Neural cell (in vitro differentiated cells): ENCODE measurements around the gene RNF181. TPM values are rescaled to one million over a fixed set of nuclear protein-coding genes. Genes with fewer than 3 reads are reported as not detected.

Experiments
- H2AFZ ChIP-seq: fragments of 200-600, 300-800 bp; sonication (generic), shearing (Covaris generic); 2 replicates; pipeline ENCODE4 v1.6.0; 2014; ENCODE audit warnings: low read depth, mild to moderate bottlenecking, antibody characterized with exemption, low read length, moderate library complexity
- H3F3A ChIP-seq: fragments of 200-600 bp; shearing (Covaris generic); 2 replicates; pipeline ENCODE4 v1.6.1; 2016; ENCODE audit warnings: mild to moderate bottlenecking, moderate library complexity, mixed read lengths, antibody characterized with exemption, low read length; ENCODE audit not compliant: insufficient read depth, poor library complexity, severe bottlenecking
- H3K27ac ChIP-seq: fragments of 200-600, 300-800 bp; sonication (generic), shearing (Covaris generic); 2 replicates; pipeline ENCODE4 v1.5.1; 2014; ENCODE audit warnings: mild to moderate bottlenecking, low read length, moderate library complexity
- H3K27me3 ChIP-seq: fragments of 300-800, 200-600 bp; sonication (generic), shearing (Covaris generic); 2 replicates; pipeline ENCODE4 v1.6.0; 2014; ENCODE audit warnings: mild to moderate bottlenecking, low read depth, low read length, moderate library complexity; ENCODE audit not compliant: insufficient read depth
- H3K36me3 ChIP-seq: fragments of 300-800, 200-600 bp; sonication (generic), shearing (Covaris generic); 2 replicates; pipeline ENCODE4 v1.5.1; 2014; ENCODE audit warnings: mild to moderate bottlenecking, antibody characterized with exemption, low read length, moderate library complexity; ENCODE audit not compliant: insufficient read depth
- H3K4me2 ChIP-seq: fragments of 300-800, 200-600 bp; sonication (generic), shearing (Covaris generic); 2 replicates; pipeline ENCODE4 v1.6.0; 2014; ENCODE audit warnings: mild to moderate bottlenecking, low read length
- H3K4me3 ChIP-seq: fragments of 300-800, 200-600 bp; sonication (generic), shearing (Covaris generic); 2 replicates; pipeline ENCODE4 v1.5.1; 2014; ENCODE audit warnings: mild to moderate bottlenecking, low read length, moderate library complexity
- H3K79me2 ChIP-seq: fragments of 200-600 bp; shearing (Covaris generic); replicated peaks from 2 replicates; pipeline ENCODE4 v1.6.0; 2014; ENCODE audit warnings: mild to moderate bottlenecking, low read length, moderate library complexity; ENCODE audit not compliant: insufficient read depth
- H3K9ac ChIP-seq: fragments of 300-800, 200-600 bp; sonication (generic), shearing (Covaris generic); 2 replicates; pipeline ENCODE4 v1.6.1; 2016; ENCODE audit warnings: mild to moderate bottlenecking, low read length, mixed read lengths
- H3K9me2 ChIP-seq: fragments of 200-600 bp; shearing (Covaris generic); 2 replicates; pipeline ENCODE4 v1.6.1; 2016; ENCODE audit warnings: mild to moderate bottlenecking, low read length, mixed read lengths; ENCODE audit not compliant: insufficient read depth
- H3K9me3 ChIP-seq: fragments of 200-600, 300-800 bp; sonication (generic), shearing (Covaris generic); 2 replicates; pipeline ENCODE4 v1.6.1; 2016; ENCODE audit warnings: mild to moderate bottlenecking, mixed run types, low read length, moderate library complexity, mixed read lengths
- H4K20me1 ChIP-seq: fragments of 200-600 bp; shearing (Covaris generic); 2 replicates; pipeline ENCODE4 v1.6.1; 2016; ENCODE audit warnings: mild to moderate bottlenecking, mixed run types; ENCODE audit not compliant: insufficient read depth
- EP300 ChIP-seq: fragments of 450-650 bp; conservative IDR thresholded peaks from 2 replicates; pipeline ENCODE4 v1.6.1; 2014; ENCODE audit warnings: antibody characterized with exemption, mild to moderate bottlenecking, moderate library complexity; ENCODE audit not compliant: poor library complexity, severe bottlenecking
- EZH2 ChIP-seq: fragments of 200-600, 300-800 bp; shearing (Covaris generic), sonication (generic); IDR thresholded peaks from 2 replicates; pipeline ENCODE4 v1.6.1; 2014; ENCODE audit warnings: antibody characterized with exemption, low read length, borderline replicate concordance, mild to moderate bottlenecking; ENCODE audit not compliant: insufficient read depth, poor library complexity, severe bottlenecking
- MXI1 ChIP-seq: fragments of 450-650 bp; conservative IDR thresholded peaks from 2 replicates; pipeline ENCODE4 v1.6.1; 2014; ENCODE audit warnings: antibody characterized with exemption, mild to moderate bottlenecking; ENCODE audit not compliant: poor library complexity, severe bottlenecking
- POLR2AphosphoS5 ChIP-seq: IDR thresholded peaks from 2 replicates; pipeline ENCODE4 v1.6.1; 2012
- RAD21 ChIP-seq: fragments of 450-650 bp; conservative IDR thresholded peaks from 2 replicates; pipeline ENCODE4 v1.6.1; 2014; ENCODE audit warnings: antibody characterized with exemption, mild to moderate bottlenecking, moderate library complexity
- SMC3 ChIP-seq: fragments of 450-650 bp; conservative IDR thresholded peaks from 2 replicates; pipeline ENCODE4 v1.6.1; 2014; ENCODE audit warnings: antibody characterized with exemption, mild to moderate bottlenecking, moderate library complexity; ENCODE audit not compliant: poor library complexity
- TAF1 ChIP-seq: IDR thresholded peaks from 2 replicates; pipeline ENCODE4 v1.6.1; 2012; ENCODE audit warnings: low read depth
- polyA plus RNA-seq: library from polyadenylated mRNA; depleted of rRNA; stranded (reverse); fragments of >200 nt; gene quantifications from 2 replicates; pipeline ENCODE4 v1.2.3, GENCODE V29; 2014
- TF ChIP-seq, protein P1 (sequence below): IDR thresholded peaks from 2 replicates; pipeline ENCODE4 v1.6.1; 2012; ENCODE audit warnings: borderline replicate concordance
- TF ChIP-seq, protein P2 (sequence below): fragments of 450-650 bp; IDR thresholded peaks from 2 replicates; pipeline ENCODE4 v1.5.1; 2014; ENCODE audit warnings: antibody characterized with exemption, mild to moderate bottlenecking, moderate library complexity; ENCODE audit not compliant: poor library complexity, severe bottlenecking

The RNF181 gene
- polyA plus RNA-seq, 1 donor from 2014 or later: 330 TPM

DNA sequence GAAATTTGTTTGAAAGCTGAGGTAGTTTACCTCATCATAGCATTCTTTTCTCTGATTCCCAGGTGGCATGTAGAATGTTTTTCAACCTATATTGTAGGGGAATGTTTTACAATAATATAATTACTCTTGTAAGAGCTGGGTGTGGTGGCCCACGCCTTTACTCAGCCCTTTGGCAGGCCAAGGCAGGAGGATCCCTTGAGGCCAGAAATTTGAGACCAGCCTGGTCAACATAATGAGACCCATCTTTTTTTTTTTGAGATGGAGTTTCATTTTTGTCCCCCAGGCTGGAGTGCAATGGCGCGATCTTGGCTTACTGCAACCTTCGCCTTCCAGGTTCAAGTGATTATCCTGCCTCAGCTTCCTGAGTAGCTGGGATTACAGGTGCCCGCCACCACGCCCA is 24.1 kb downstream of the RNF181 start:
- no peaks in the 10 kb centered on the region for H3F3A ChIP-seq
- H3K36me3 ChIP-seq: no peaks in the 10 kb centered on the region
- no peaks in the 10 kb centered on the region for H3K9me2 ChIP-seq
- no peaks in the 10 kb centered on the region for H3K9me3 ChIP-seq
- no peak overlapping the region for H3K27ac ChIP-seq
- H3K79me2 ChIP-seq: peaks cover 22% of the 10 kb centered on the region
- H2AFZ ChIP-seq: no peak overlapping the region
- H3K4me3 ChIP-seq: no peak overlapping the region
- TF ChIP-seq, protein P1, sequence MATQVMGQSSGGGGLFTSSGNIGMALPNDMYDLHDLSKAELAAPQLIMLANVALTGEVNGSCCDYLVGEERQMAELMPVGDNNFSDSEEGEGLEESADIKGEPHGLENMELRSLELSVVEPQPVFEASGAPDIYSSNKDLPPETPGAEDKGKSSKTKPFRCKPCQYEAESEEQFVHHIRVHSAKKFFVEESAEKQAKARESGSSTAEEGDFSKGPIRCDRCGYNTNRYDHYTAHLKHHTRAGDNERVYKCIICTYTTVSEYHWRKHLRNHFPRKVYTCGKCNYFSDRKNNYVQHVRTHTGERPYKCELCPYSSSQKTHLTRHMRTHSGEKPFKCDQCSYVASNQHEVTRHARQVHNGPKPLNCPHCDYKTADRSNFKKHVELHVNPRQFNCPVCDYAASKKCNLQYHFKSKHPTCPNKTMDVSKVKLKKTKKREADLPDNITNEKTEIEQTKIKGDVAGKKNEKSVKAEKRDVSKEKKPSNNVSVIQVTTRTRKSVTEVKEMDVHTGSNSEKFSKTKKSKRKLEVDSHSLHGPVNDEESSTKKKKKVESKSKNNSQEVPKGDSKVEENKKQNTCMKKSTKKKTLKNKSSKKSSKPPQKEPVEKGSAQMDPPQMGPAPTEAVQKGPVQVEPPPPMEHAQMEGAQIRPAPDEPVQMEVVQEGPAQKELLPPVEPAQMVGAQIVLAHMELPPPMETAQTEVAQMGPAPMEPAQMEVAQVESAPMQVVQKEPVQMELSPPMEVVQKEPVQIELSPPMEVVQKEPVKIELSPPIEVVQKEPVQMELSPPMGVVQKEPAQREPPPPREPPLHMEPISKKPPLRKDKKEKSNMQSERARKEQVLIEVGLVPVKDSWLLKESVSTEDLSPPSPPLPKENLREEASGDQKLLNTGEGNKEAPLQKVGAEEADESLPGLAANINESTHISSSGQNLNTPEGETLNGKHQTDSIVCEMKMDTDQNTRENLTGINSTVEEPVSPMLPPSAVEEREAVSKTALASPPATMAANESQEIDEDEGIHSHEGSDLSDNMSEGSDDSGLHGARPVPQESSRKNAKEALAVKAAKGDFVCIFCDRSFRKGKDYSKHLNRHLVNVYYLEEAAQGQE: no peak
- no peak overlapping the region for H3K4me2 ChIP-seq
- H3K27me3 ChIP-seq: no peaks in the 10 kb centered on the region
- H3K9ac ChIP-seq: no peak overlapping the region
- no peaks in the 10 kb centered on the region for H4K20me1 ChIP-seq

DNA sequence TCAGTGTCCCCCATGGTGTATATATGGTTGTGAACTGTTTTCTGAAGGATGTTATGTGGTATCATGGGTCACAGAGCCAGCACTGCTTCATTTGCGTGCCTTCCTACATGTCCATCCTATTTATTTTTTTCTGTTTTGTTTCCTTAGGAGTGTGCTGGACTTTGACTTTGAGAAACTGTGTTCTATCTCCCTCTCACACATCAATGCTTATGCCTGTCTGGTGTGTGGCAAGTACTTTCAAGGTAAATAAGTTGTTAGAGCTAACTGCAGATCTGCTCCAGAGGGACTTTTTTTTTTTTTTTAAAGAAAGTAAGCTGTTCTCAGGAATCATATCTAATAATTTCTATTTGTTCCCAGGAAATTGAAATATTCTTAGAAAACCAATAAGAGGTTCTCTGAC is 25.8 kb downstream of the RNF181 start:
- no peak overlapping the region for H3K4me3 ChIP-seq
- no peaks in the 10 kb centered on the region for H3F3A ChIP-seq
- no peaks in the 10 kb centered on the region for H3K27me3 ChIP-seq
- H3K36me3 ChIP-seq: no peaks in the 10 kb centered on the region
- no peak overlapping the region for H3K27ac ChIP-seq
- TF ChIP-seq POLR2AphosphoS5 (no peak), SMC3 (no peak), EZH2 (no peak), TAF1 (no peak), EP300 (no peak), MXI1 (no peak), RAD21 (no peak)
- TF ChIP-seq, protein P2, sequence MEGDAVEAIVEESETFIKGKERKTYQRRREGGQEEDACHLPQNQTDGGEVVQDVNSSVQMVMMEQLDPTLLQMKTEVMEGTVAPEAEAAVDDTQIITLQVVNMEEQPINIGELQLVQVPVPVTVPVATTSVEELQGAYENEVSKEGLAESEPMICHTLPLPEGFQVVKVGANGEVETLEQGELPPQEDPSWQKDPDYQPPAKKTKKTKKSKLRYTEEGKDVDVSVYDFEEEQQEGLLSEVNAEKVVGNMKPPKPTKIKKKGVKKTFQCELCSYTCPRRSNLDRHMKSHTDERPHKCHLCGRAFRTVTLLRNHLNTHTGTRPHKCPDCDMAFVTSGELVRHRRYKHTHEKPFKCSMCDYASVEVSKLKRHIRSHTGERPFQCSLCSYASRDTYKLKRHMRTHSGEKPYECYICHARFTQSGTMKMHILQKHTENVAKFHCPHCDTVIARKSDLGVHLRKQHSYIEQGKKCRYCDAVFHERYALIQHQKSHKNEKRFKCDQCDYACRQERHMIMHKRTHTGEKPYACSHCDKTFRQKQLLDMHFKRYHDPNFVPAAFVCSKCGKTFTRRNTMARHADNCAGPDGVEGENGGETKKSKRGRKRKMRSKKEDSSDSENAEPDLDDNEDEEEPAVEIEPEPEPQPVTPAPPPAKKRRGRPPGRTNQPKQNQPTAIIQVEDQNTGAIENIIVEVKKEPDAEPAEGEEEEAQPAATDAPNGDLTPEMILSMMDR: no peak
- TF ChIP-seq, protein P1: no peak
- H3K79me2 ChIP-seq: peaks cover 20% of the 10 kb centered on the region
- no peak overlapping the region for H3K4me2 ChIP-seq
- no peak overlapping the region for H2AFZ ChIP-seq
- H3K9me3 ChIP-seq: no peaks in the 10 kb centered on the region
- H4K20me1 ChIP-seq: no peaks in the 10 kb centered on the region
- no peak overlapping the region for H3K9ac ChIP-seq
- H3K9me2 ChIP-seq: no peaks in the 10 kb centered on the region
